SU-DHL-6 (cell line): ENCODE results near the gene PTPRG.

Source experiments
- EZH2phosphoT487 ChIP-seq: fragments of 200-600 bp; sonication (generic), shearing (Covaris generic); conservative IDR thresholded peaks from 2 replicates; pipeline ENCODE4 v1.6.1; 2018; ENCODE audit warnings: mild to moderate bottlenecking, antibody characterized with exemption, low read length, moderate library complexity, mixed read lengths
- TF ChIP-seq, protein P1 (sequence below): fragments of 200-600 bp; sonication (generic); IDR thresholded peaks from one replicate; pipeline ENCODE4 v1.5.1; 2017; ENCODE audit warnings: antibody characterized with exemption, mild to moderate bottlenecking, low read length, moderate library complexity; ENCODE audit not compliant: insufficient read depth, poor library complexity, severe bottlenecking

DNA sequence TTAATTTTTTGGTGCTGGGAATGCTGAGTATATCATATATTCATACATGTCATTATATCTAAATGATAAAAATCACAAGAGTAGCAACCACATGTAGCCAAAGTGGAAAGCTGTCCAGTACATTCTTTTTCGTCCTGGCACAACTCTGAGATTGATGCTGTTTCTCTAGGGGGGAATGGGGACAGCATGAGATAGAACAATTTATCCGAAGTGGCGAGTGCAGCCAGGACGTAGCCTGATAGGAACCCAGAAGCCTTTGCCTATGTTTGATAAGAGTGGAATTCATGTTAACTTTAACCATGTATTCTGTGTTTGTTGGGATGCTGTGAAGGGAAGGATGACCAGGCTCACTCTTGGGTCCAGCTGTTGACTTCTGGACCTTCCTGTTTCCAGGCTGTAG, 20.9 kb downstream of the PTPRG start:
- TF ChIP-seq, protein P1, sequence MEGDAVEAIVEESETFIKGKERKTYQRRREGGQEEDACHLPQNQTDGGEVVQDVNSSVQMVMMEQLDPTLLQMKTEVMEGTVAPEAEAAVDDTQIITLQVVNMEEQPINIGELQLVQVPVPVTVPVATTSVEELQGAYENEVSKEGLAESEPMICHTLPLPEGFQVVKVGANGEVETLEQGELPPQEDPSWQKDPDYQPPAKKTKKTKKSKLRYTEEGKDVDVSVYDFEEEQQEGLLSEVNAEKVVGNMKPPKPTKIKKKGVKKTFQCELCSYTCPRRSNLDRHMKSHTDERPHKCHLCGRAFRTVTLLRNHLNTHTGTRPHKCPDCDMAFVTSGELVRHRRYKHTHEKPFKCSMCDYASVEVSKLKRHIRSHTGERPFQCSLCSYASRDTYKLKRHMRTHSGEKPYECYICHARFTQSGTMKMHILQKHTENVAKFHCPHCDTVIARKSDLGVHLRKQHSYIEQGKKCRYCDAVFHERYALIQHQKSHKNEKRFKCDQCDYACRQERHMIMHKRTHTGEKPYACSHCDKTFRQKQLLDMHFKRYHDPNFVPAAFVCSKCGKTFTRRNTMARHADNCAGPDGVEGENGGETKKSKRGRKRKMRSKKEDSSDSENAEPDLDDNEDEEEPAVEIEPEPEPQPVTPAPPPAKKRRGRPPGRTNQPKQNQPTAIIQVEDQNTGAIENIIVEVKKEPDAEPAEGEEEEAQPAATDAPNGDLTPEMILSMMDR, result no peak
- no peak for TF ChIP-seq EZH2phosphoT487
